Measurements from ENCODE around the gene FADD.
"Not testable (repeated sequence)": the region's sequence is repeated elsewhere in the genome, so short reads cannot be mapped to it uniquely, and the experiment has no call there.

The FADD gene

GRCh38 chr11:70205766-70206165, 2.7 kb downstream of the FADD start:
- peak; percentile 37 for DNase-seq

- no peak for DNase-seq
These were observed 3.3 kb downstream of the FADD start for GRCh38 chr11:70206226-70206981.

- no peak for DNase-seq
These were observed 3.9 kb downstream of the FADD start for GRCh38 chr11:70206982-70207376.

DNA sequence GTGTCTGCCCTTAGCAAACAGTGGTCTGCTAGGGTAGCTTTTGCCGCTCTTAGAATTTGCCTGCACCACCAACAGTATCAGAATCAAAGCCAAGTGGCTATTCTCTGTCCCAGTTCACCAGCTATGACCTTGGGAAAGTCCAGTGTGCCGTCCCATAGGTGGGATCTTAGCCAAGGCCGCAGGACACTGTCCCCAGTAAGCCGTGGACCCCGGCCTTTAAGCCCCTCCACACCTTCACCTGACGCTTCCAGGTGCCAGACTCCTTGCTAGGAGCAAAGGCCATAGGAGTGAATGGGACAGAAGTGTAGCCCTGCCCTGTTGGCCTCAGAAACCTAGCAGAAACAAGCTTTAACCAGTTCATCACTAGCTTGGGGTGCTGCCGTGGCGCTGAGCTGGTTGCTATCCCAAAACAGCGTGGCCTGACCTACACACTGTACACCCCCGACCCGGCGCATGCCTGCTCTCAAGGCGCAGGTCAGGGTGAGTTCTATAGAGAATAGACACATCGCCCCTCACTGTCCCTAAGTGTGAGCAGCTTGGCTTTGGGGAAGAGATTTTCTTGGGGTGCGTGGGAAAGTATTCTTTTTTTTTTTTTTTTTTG, 4.5 kb downstream of the FADD start:
- DNase-seq, result no peak

DNA sequence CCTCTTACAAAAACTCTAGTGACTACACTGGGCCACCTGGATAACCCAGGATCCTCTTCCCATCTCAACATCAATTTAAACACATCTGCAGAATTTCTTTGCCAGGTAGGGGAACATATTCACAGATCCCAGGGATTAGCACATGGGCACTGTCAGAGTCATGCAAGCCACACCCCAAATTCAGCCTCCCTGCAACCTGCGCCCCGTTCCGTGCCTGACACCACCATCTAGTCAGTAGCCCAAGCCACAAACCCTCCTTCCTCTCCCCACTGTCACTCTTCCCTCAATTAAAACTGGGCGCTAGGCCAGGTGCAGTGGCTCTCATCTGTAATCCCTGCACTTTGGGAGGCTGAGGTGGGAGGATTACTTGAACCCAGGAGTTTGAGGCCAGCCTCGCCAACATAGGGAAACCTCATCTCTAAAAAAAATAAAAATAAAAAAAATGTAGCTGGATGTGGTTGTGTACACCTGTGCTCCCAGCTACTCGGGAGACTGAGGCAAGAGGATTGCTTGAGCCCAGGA, 6.4 kb downstream of the FADD start:
- DNase-seq, result no peak

DNA sequence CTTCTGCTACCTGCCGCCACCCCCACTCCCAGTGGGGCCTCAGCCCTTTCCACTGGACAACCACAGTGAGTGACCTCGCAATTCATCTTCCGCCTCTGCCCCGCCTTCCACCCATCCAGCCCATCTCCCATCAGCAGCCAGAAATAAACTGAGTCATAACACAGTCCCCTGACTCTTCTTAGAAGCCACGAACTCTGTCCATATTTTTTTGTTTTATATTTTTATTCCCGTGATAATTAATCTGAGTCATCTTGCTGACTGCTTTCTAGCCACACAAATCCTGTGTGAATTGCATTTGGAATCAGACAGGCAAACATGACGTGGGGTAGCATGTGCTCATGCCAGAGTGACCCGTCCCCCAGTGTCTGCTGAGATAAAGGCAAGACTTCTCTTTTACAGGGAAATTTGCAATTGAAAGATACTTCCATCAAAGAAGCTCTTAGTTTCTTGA, 7.0 kb downstream of the FADD start:
- DNase-seq, result no peak

DNA sequence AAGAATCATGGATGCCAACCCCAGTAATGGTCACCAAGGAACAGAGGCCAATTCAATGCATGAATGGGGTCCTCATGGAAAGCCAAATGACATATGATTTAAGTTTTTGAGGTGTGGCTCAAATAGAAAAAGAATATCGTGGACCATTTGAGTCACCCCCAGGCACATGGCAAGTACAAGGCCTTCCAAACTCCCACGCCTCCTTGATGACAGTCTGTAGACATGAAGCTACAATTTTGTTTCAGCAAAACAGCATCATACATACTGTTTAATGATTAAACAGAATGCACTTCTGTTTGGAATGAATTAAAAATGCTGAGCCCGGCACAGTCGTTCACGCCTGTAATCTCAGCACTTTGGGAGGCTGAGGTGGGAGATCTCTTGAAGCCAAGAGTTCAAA, 7.4 kb downstream of the FADD start:
- no peak for DNase-seq

DNA sequence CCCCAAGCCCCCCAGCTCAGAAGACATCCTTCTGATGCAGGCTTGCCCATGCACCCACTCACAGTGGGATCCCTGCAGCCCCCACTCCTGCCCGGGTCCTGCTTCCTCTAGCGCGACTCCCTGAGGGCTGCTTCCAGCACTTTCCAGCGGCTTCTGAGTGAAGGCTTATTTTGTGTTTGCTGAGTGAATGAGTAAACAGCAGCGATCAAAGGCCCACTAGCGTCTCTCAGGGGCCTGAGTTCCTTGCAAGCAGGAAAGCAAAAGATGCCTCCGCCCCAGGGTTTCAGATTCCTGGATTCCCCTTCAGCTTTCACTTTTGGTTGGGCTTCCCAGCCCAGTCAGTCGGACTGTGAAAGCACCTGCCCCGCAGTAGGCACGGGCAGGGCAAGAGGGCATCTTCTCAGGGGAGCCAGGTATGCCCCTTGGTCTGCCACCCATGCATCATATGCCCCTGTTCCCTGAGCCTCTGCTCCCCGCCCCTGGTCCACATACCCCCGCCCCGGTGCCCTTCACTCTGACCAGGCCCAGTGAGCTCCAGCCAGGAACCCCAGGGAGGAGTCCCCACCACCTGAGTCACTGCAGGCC, 9.2 kb downstream of the FADD start:
- DNase-seq, result no peak

- DNase-seq, result not testable (repeated sequence)
These were observed 14.3 kb downstream of the FADD start for GRCh38 chr11:70217388-70217787.

GRCh38 chr11:70218076-70218475, 15.0 kb downstream of the FADD start:
- DNase-seq, result not testable (repeated sequence)

- DNase-seq, result no peak
These were observed 17.0 kb downstream of the FADD start for GRCh38 chr11:70220136-70220535.

DNA sequence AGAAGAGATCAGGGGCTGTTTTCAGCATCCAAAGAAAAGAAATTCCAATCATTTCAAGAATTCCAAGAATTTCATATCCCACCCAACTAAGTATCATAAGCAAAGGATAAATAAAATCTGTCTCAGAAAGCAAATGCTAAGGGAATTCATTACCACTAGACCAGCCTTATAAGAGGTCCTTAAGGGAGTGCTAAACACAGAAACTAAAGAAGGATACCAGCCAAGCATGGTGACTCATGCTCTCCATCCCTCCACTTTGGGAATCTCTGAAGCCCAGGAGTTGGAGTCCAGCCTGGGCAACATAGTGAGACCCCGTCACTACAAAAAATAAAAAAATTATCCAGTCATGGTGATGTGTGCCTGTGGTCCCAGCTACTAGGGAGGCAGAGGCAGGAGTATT, 17.8 kb downstream of the FADD start:
- DNase-seq, result no peak

GRCh38 chr11:70225681-70226177, 22.6 kb downstream of the FADD start:
- no peak for DNase-seq

- DNase-seq, result no peak
These were observed 23.1 kb downstream of the FADD start for GRCh38 chr11:70226183-70226582.

GRCh38 chr11:70226967-70227366, 23.9 kb downstream of the FADD start:
- DNase-seq, result no peak

GRCh38 chr11:70229737-70230136, 26.6 kb downstream of the FADD start:
- no peak for DNase-seq

DNA sequence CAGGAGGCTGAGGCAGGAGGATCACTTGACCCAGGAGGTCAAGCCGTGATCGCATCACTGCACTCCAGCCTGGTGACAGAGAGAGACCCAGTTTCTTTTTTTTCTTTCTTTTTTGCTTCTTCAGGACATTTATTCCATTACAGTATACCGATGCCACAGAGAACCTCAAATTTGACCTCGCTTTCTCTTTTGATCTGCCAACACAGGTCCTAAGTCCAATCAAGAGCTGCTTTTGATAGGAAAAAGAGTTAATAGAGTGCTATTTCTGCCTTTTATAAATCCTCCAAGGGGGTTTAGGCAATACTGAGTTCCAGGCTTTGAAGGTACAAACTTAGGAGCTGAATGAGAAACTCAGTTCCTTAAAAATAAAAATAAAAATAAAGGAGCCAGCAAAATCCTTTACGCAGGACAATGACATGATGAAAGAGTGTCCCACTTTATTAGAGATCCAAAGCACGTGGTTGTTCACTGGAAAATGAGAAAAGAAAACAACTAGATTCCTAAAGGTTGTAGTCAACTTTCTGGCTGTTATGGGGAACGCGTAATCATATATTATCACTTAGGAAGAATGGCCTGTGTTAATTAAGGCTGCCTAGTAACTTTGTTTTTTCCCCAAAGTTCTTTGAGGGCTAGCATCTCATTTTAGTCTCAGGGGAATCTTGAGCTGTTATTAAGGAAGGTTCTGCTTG, 27.2 kb downstream of the FADD start:
- no peak for DNase-seq

DNA sequence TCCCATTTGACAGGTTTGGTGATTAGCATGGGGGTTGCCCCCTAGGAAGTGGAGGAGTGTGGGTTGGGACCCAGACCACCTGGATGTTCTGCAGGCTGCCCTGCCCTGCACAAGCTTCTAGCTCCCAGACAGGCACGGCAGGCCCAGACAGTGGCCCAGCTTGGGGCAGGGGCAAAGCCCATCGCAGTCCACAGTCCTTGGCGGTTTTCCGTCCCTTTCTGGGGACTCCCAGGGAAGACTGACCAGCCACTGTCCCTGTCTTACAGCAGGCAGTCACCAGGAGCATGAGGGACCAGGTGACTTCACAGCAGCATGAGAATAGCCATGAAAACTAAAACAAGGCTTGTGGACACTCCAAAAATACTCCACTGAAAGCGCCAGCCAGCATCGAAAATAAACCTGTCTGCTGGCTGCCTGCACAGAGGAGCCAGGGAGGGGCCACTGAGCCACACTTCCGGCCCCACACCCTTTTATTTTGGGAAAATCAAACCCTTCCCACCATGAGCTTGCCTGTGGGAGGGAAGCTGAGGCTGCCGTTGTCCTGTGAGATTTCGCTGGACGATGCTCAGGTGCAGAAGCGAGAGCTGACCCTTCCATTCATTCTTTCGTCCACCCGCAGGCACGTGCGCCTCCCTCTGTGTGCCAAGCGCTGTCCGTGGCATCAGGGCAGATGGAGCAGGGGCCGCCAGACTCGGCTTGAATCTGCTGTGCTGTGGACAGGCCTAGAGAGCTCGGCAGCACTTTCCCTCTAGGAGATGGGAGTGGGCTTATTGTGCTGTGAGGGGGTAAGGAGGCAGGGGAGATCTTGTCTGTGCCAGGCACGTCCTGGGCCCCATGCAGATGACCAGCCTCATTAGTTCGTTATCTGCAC, 28.0 kb downstream of the FADD start:
- DNase-seq, result no peak

DNA sequence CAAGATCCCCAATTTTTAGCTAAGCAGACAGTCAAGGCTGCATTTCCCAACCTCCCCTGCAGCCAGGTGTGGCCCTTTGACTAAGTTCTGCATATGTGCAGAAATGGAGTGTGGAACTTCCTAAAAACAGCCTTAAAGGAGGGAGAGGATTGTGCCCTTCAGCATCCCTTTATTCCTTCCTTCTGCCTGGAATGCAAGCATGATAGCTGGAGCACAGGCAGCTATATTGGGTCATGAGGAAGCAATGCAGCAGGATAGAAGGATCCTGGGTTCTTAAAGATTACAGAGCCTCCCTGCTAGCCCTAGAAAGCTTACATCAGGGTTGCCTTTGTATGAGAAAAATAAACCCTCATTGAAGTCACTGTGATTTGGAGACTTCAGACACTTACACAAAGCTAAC, 29.9 kb downstream of the FADD start:
- DNase-seq, result no peak

DNA sequence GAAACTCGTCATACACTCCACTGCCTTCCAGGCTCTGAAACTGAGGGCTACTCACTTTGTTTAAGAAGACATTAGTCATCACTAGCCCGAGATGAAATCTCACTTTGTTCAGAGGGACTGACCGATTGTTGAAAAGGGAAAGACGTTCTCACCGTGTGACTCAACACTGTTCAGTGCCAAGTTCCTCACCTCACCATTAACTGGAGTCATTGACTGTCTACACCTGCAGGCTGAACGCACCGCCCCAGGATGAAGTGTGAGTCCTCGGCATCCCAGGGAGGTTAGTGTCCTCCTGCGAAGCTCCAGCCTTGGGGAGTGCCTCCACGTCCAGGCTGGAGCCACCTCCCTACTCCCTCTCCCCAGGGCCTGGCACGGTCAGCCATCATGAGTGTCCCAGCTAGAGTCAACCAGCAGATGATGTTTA, 30.4 kb downstream of the FADD start:
- DNase-seq, result no peak

GRCh38 chr11:70233962-70234361, 30.9 kb downstream of the FADD start:
- DNase-seq, result no peak

GRCh38 chr11:70240337-70240736, 37.2 kb downstream of the FADD start:
- DNase-seq, result no peak

Data from CD4-positive, alpha-beta T cell treated with Interleukin-6 for 4 hours (primary cell).